GM23338 (cell line): ENCODE results near the gene RSRC2. TPM values are rescaled to one million over a fixed set of nuclear protein-coding genes. Genes with fewer than 3 reads are reported as not detected.

Source experiments
- ATAC-seq: fragments of 200-7000 bp; cut with Tn5 transposase; 3 replicates; pipeline ENCODE4 v1.9.1; 2020
- DNase-seq: peaks from one replicate; pipeline ENCODE4 v3.0.0-alpha.2; 2015; ENCODE audit warnings: low spot score
- H2AFZ ChIP-seq: fragments of 200-600 bp; sonication (generic); 2 replicates; pipeline ENCODE4 v1.8.0; 2016; ENCODE audit warnings: antibody characterized with exemption, mild to moderate bottlenecking, moderate library complexity
- H3F3A ChIP-seq: fragments of 200-600 bp; sonication (generic); replicated peaks from 2 replicates; pipeline ENCODE4 v1.8.0; 2017; ENCODE audit warnings: antibody characterized with exemption, mixed run types, low read depth
- H3K27ac ChIP-seq: fragments of 200-600 bp; sonication (generic); 2 replicates; pipeline ENCODE4 v1.6.1; 2016; ENCODE audit warnings: low read depth
- H3K27me3 ChIP-seq: fragments of 200-600 bp; sonication (generic); 2 replicates; pipeline ENCODE4 v1.8.0; 2016; ENCODE audit warnings: mild to moderate bottlenecking, mixed run types, moderate library complexity; ENCODE audit not compliant: insufficient read depth
- H3K36me3 ChIP-seq: fragments of 200-600 bp; sonication (generic); 2 replicates; pipeline ENCODE4 v1.8.0; 2016; ENCODE audit warnings: mild to moderate bottlenecking; ENCODE audit not compliant: insufficient read depth
- H3K4me1 ChIP-seq: fragments of 200-600 bp; sonication (generic); 2 replicates; pipeline ENCODE4 v1.8.0; 2016; ENCODE audit warnings: mild to moderate bottlenecking, moderate library complexity; ENCODE audit not compliant: insufficient read depth
- H3K4me2 ChIP-seq: fragments of 200-600 bp; sonication (generic); 2 replicates; pipeline ENCODE4 v1.7.1; 2017; ENCODE audit warnings: mixed run types
- H3K4me3 ChIP-seq: fragments of 200-600 bp; sonication (generic); 2 replicates; pipeline ENCODE4 v1.6.1; 2016; ENCODE audit warnings: mixed run types
- H3K79me2 ChIP-seq: fragments of 200-600 bp; sonication (generic); replicated peaks from 2 replicates; pipeline ENCODE4 v1.8.0; 2017; ENCODE audit warnings: mild to moderate bottlenecking; ENCODE audit not compliant: insufficient read depth
- H3K9me2 ChIP-seq: fragments of 200-600 bp; sonication (generic); 2 replicates; pipeline ENCODE4 v1.8.0; 2017; ENCODE audit not compliant: insufficient read depth
- H4K20me1 ChIP-seq: fragments of 200-600 bp; sonication (generic); replicated peaks from 2 replicates; pipeline ENCODE4 v1.8.0; 2017; ENCODE audit warnings: mild to moderate bottlenecking; ENCODE audit not compliant: insufficient read depth
- H3K27ac Mint-ChIP-seq: 2 replicates; pipeline ENCODE4 v1.8.0; 2020; ENCODE audit warnings: inconsistent platforms, mild to moderate bottlenecking, moderate library complexity, mixed read lengths
- H3K27me3 Mint-ChIP-seq: 3 replicates; pipeline ENCODE4 v1.8.0; 2022; ENCODE audit warnings: low read depth, mild to moderate bottlenecking, moderate library complexity, mixed read lengths, inconsistent platforms; ENCODE audit not compliant: insufficient read depth, poor library complexity
- H3K36me3 Mint-ChIP-seq: 3 replicates; pipeline ENCODE4 v1.8.0; 2021; ENCODE audit warnings: low read depth, mild to moderate bottlenecking, inconsistent platforms, moderate library complexity, mixed read lengths
- H3K4me1 Mint-ChIP-seq: 3 replicates; pipeline ENCODE4 v1.8.0; 2020; ENCODE audit warnings: mild to moderate bottlenecking, inconsistent platforms, mixed read lengths
- H3K4me3 Mint-ChIP-seq: 3 replicates; pipeline ENCODE4 v1.8.0; 2021; ENCODE audit warnings: moderate library complexity, mild to moderate bottlenecking, inconsistent platforms, mixed read lengths
- H3K9me3 Mint-ChIP-seq: 3 replicates; pipeline ENCODE4 v1.8.0; 2020; ENCODE audit warnings: moderate library complexity, mild to moderate bottlenecking, inconsistent platforms, mixed read lengths
- CREB1 ChIP-seq: fragments of 250-450 bp; sonication (Bioruptor Pico); IDR thresholded peaks from 2 replicates; pipeline ENCODE4 v1.5.0; 2020; ENCODE audit warnings: low read depth, mild to moderate bottlenecking, moderate library complexity
- CTCF ChIP-seq, 2 experiments: fragments of 200-600 bp in 1 of 2; sonication (generic) in 1 of 2; conservative IDR thresholded peaks; 2 replicates each; pipeline versions ENCODE4 v1.5.1 to v1.6.1; 2016 to 2017; ENCODE audit warnings: antibody characterized with exemption in 2 of 2, low read depth in 2 of 2, mild to moderate bottlenecking in 2 of 2, moderate library complexity in 1 of 2
- ETS1 ChIP-seq: IDR thresholded peaks from 2 replicates; pipeline ENCODE4 v1.6.1; 2016; ENCODE audit warnings: antibody characterized with exemption
- EZH2 ChIP-seq: fragments of 200-600 bp; sonication (generic); IDR thresholded peaks from one replicate; pipeline ENCODE4 v1.8.0; 2017; ENCODE audit warnings: antibody characterized with exemption, mild to moderate bottlenecking, low read depth; ENCODE audit not compliant: unreplicated experiment
- EZH2phosphoT487 ChIP-seq: fragments of 200-600 bp; sonication (generic); IDR thresholded peaks from one replicate; pipeline ENCODE4 v1.8.1; 2018; ENCODE audit warnings: antibody characterized with exemption; ENCODE audit not compliant: unreplicated experiment
- JUNB ChIP-seq: IDR thresholded peaks from one replicate; pipeline ENCODE4 v1.6.1; 2016; ENCODE audit warnings: antibody characterized with exemption; ENCODE audit not compliant: unreplicated experiment
- NANOG ChIP-seq: IDR thresholded peaks from 2 replicates; pipeline ENCODE4 v1.6.1; 2016; ENCODE audit warnings: antibody characterized with exemption, borderline replicate concordance
- POLR2AphosphoS5 ChIP-seq: IDR thresholded peaks from 2 replicates; pipeline ENCODE4 v1.6.1; 2016; ENCODE audit warnings: antibody characterized with exemption, low read depth
- REST ChIP-seq: IDR thresholded peaks from one replicate; pipeline ENCODE4 v1.6.1; 2018; ENCODE audit warnings: antibody characterized with exemption; ENCODE audit not compliant: unreplicated experiment
- STAT1 ChIP-seq: IDR thresholded peaks from one replicate; pipeline ENCODE4 v1.6.1; 2016; ENCODE audit warnings: antibody characterized with exemption; ENCODE audit not compliant: unreplicated experiment
- ZNF114 ChIP-seq: fragments of 250-450 bp; sonication (Bioruptor Pico); IDR thresholded peaks from 2 replicates; pipeline ENCODE4 v1.5.0; 2020; ENCODE audit warnings: mild to moderate bottlenecking, moderate library complexity
- ZNF331 ChIP-seq: fragments of 250-450 bp; sonication (Bioruptor Pico); IDR thresholded peaks from 2 replicates; pipeline ENCODE4 v1.5.0; 2020; ENCODE audit warnings: low read depth, mild to moderate bottlenecking, moderate library complexity
- ZNF462 ChIP-seq: fragments of 250-450 bp; sonication (Bioruptor Pico); IDR thresholded peaks from 2 replicates; pipeline ENCODE4 v1.5.0; 2020; ENCODE audit warnings: mild to moderate bottlenecking, moderate library complexity
- polyA plus RNA-seq: library from polyadenylated mRNA; unstranded; fragments of >200 nt; fragmentation: Nextera tagmentation; extraction: Ambion mirVana; gene quantifications from 2 replicates; pipeline ENCODE4 v1.2.1, GENCODE V29; 2016
- total RNA-seq: library from RNA; depleted of rRNA; stranded (reverse); fragments of >200 nt; shearing (Covaris generic); gene quantifications from 2 replicates; pipeline ENCODE4 v1.2.3, GENCODE V29; 2014

RSRC2 gene
- total and polyA plus RNA-seq, 2 experiments from 2014 or later, result 76.3 to 184 TPM

GRCh38 chr12:122523846-122524718, 2.7 kb downstream of the RSRC2 start:
- Histone ChIP-seq H3K27ac (0 out of 2 replicates have a peak overlapping the region, but pooled peaks have one; percentile 59), H3K4me1 (peaks cover 23% of the 10 kb centered on the region), H3K27me3 (no peaks in the 10 kb centered on the region), H3K4me3 (peak overlapping the region; percentile 98), H3F3A (no peaks in the 10 kb centered on the region), H3K9me2 (no peaks in the 10 kb centered on the region), H3K4me2 (peak overlapping the region; percentile 93), H3K36me3 (peaks cover 48% of the 10 kb centered on the region), H2AFZ (no peak overlapping the region), H3K79me2 (peaks cover 91% of the 10 kb centered on the region), H4K20me1 (peaks cover 38% of the 10 kb centered on the region)
- TF ChIP-seq POLR2AphosphoS5 (no peak), ZNF331 (no peak), NANOG (no peak), ZNF114 (CRISPR knock-in tag) (no peak), CREB1 (CRISPR knock-in tag) (no peak), REST (no peak), EZH2 (no peak), JUNB (no peak), EZH2phosphoT487 (no peak), ZNF462 (CRISPR knock-in tag) (no peak), STAT1 (no peak), ETS1 (no peak), CTCF (conservative IDR thresholded peaks at IDR 0.05; ENCODE audit: low read depth in 2 of 2) (no peak)
- ATAC-seq, result no peak
- Mint-ChIP-seq H3K27me3 (peaks cover 2% of the 10 kb centered on the region), H3K4me3 (no peak overlapping the region; the same call in 1 of the 3 replicates), H3K4me1 (peaks cover 15% of the 10 kb centered on the region), H3K27ac (peak overlapping the region; percentile 42; the same call in 1 of the 2 replicates), H3K36me3 (peaks cover 60% of the 10 kb centered on the region), H3K9me3 (no peaks in the 10 kb centered on the region)
- DNase-seq, result no peak
